K562 (cell line): ENCODE results near the gene FARP1. TPM values are rescaled to one million over a fixed set of nuclear protein-coding genes. Genes with fewer than 3 reads are reported as not detected.
"Not testable (repeated sequence)": the region's sequence is repeated elsewhere in the genome, so short reads cannot be mapped to it uniquely, and the experiment has no call there.

Source experiments
- ATAC-seq: fragments of 200-7000 bp; cut with Tn5 transposase; 3 replicates; pipeline ENCODE4 v1.9.1; 2020; ENCODE audit warnings: moderate library complexity
- BruUV-seq: library from RNA; stranded (reverse); fragments of 400-500 nt; replicated peaks from 2 replicates; lab custom pipeline; 2021; lab: Mats Ljungman, UMichigan
- CTCF ChIA-PET: fragments of 300-600 bp; formaldehyde crosslinking; extraction: SDS; loops from one replicate; lab custom pipeline; 2021; ENCODE audit warnings: low intra/inter-chr PET ratio; lab: Yijun Ruan, JAX
- POLR2A ChIA-PET: fragments of 300-600, 350-650 bp; sonication (Branson Sonifier 250); formaldehyde crosslinking; extraction: SDS; loops from one replicate; lab custom pipeline; 2021; ENCODE audit warnings: antibody characterized with exemption, inconsistent platforms; lab: Yijun Ruan, JAX
- DNase-seq, 4 experiments: peaks; one replicate each; pipeline versions ENCODE4 v3.0.0 to v3.0.0-alpha.2; 2011 to 2018; ENCODE audit warnings: low spot score in 3 of 4, mixed read lengths in 3 of 4; ENCODE audit errors: extremely low read depth in 1 of 4
- FAIRE-seq: peaks from 2 replicates; lab custom pipeline; 2011; peaks lifted over from hg19 to GRCh38; lab: Jason Lieb, UNC
- H2AFZ ChIP-seq: 2 replicates; pipeline ENCODE4 v1.6.0; 2011; ENCODE audit warnings: low read depth, low read length, control low read depth, inconsistent platforms
- H3K27ac ChIP-seq: fragments of 200-600 bp; 3 replicates; pipeline ENCODE4 v1.8.0; 2011; ENCODE audit warnings: low read depth, mild to moderate bottlenecking, control low read depth, inconsistent platforms, low read length, moderate library complexity, mixed read lengths; ENCODE audit errors: extremely low read depth
- H3K27me3 ChIP-seq, 2 experiments: fragments of 300-600 bp in 1 of 2; 2 replicates in 1 of 2; 3 replicates in 1 of 2; pipeline versions ENCODE4 v1.6.0 to v1.8.0; 2011; ENCODE audit warnings: inconsistent platforms in 2 of 2, low read length in 2 of 2, mild to moderate bottlenecking in 1 of 2, mixed read lengths in 1 of 2, moderate library complexity in 1 of 2; ENCODE audit not compliant: control insufficient read depth in 2 of 2, insufficient read depth in 2 of 2
- H3K36me3 ChIP-seq: fragments of 300-600 bp; 3 replicates; pipeline ENCODE4 v1.8.0; 2011; ENCODE audit warnings: mild to moderate bottlenecking, low read length, inconsistent platforms; ENCODE audit not compliant: control insufficient read depth, insufficient read depth
- H3K4me1 ChIP-seq, 2 experiments: fragments of 200-600 bp in 1 of 2; replicated peaks in 1 of 2; 2 replicates in 1 of 2; 3 replicates in 1 of 2; pipeline versions ENCODE4 v1.5.1 to v1.8.0; 2011; ENCODE audit warnings: inconsistent platforms in 2 of 2, low read length in 2 of 2, mild to moderate bottlenecking in 1 of 2, mixed read lengths in 1 of 2, moderate library complexity in 1 of 2; ENCODE audit not compliant: control insufficient read depth in 2 of 2, insufficient read depth in 2 of 2
- H3K4me2 ChIP-seq: 2 replicates; pipeline ENCODE4 v1.6.1; 2011; ENCODE audit warnings: low read length, control low read depth, inconsistent platforms, mixed read lengths; ENCODE audit not compliant: insufficient read depth
- H3K4me3 ChIP-seq: fragments of 200-600 bp; sonication (generic), shearing (Covaris generic); 2 replicates; pipeline ENCODE4 v1.5.1; 2016; ENCODE audit warnings: control low read depth, inconsistent platforms
- H3K79me2 ChIP-seq: fragments of 200-600 bp; 3 replicates; pipeline ENCODE4 v1.8.0; 2011; ENCODE audit warnings: low read length, inconsistent platforms; ENCODE audit not compliant: control insufficient read depth, insufficient read depth
- H3K9ac ChIP-seq, 2 experiments: 2 replicates each; pipeline versions ENCODE4 v1.6.0 to v1.6.1; 2011; ENCODE audit warnings: low read depth in 2 of 2, low read length in 2 of 2, control low read depth in 1 of 2, inconsistent platforms in 1 of 2, mild to moderate bottlenecking in 1 of 2, mixed read lengths in 1 of 2; ENCODE audit not compliant: insufficient read depth in 1 of 2
- H3K9me1 ChIP-seq: one replicate; pipeline ENCODE4 v1.6.0; 2011; ENCODE audit warnings: inconsistent platforms, mild to moderate bottlenecking, low read length, moderate library complexity; ENCODE audit not compliant: control insufficient read depth, insufficient read depth
- H3K9me3 ChIP-seq: replicated peaks from 2 replicates; pipeline ENCODE4 v1.5.1; 2011; ENCODE audit warnings: low read depth, low read length, inconsistent platforms; ENCODE audit not compliant: control insufficient read depth, insufficient read depth
- H4K20me1 ChIP-seq: replicated peaks from 2 replicates; pipeline ENCODE4 v1.6.1; 2011; ENCODE audit warnings: low read length, inconsistent platforms, mixed read lengths; ENCODE audit not compliant: control insufficient read depth, insufficient read depth
- ZNF23 ChIP-seq: fragments of 250-450 bp; sonication (Bioruptor Pico); IDR thresholded peaks from 2 replicates; pipeline ENCODE4 v1.4.0; 2020; ENCODE audit warnings: mild to moderate bottlenecking
- ZNF316 ChIP-seq: fragments of 450-650 bp; IDR thresholded peaks from 2 replicates; pipeline ENCODE4 v1.6.1; 2016
- WGBS: fragments of 100-300 bp; shearing (Covaris generic); methylation state at CpG from one replicate; pipeline ENCODE4 v1.1.6; 2016; ENCODE audit warnings: low coverage, mixed read lengths; ENCODE audit not compliant: insufficient coverage; ENCODE audit errors: missing lambda C conversion rate; 5-methylcytosine and 5-hydroxymethylcytosine counted together
- in situ Hi-C: fragments of 300-500 bp; cut with MboI; formaldehyde crosslinking; loops from 4 replicates; pipeline ENCODE4 v1.15.0; 2018; ENCODE audit warnings: inconsistent platforms, mixed read lengths
- intact Hi-C: fragments of 100-400 bp; cut with micrococcal nuclease; formaldehyde crosslinking; loops from 2 replicates; pipeline ENCODE4 v1.14.2; 2022
- polyA plus RNA-seq, 8 experiments: library from polyadenylated mRNA; depleted of rRNA in 4 of 8; stranded (reverse) in 5 of 8; unstranded in 3 of 8; fragments of >200 nt; fragmentation: Nextera tagmentation in 2 of 8; fragmentation: Illumina TruSeq in 1 of 8; extraction: Ambion mirVana in 2 of 8; extraction: Trizol in 1 of 8; gene quantifications; 2 replicates each; pipeline versions ENCODE4 v1.2.1 to v1.2.3, GENCODE V29; 2011 to 2014; ENCODE audit warnings: inconsistent platforms in 1 of 8, missing spikeins in 1 of 8
- total RNA-seq, 7 experiments: library from RNA; depleted of rRNA in 6 of 7; stranded (reverse); fragments of >200 nt in 6 of 7; fragmentation: Illumina TruSeq in 2 of 7; extraction: Trizol in 2 of 7; gene quantifications; 2 replicates each; pipeline versions ENCODE4 v1.2.1 to v1.2.3, GENCODE V29; 2011 to 2021; ENCODE audit warnings: low replicate concordance in 1 of 7

FARP1 gene
- total and polyA plus RNA-seq, 9 of the 15 experiments (the other 6 are each of a cell fraction or from before 2014, with no cell fraction given) = 0.03 to 0.29 (median 0.05) TPM; not detected in 3

DNA sequence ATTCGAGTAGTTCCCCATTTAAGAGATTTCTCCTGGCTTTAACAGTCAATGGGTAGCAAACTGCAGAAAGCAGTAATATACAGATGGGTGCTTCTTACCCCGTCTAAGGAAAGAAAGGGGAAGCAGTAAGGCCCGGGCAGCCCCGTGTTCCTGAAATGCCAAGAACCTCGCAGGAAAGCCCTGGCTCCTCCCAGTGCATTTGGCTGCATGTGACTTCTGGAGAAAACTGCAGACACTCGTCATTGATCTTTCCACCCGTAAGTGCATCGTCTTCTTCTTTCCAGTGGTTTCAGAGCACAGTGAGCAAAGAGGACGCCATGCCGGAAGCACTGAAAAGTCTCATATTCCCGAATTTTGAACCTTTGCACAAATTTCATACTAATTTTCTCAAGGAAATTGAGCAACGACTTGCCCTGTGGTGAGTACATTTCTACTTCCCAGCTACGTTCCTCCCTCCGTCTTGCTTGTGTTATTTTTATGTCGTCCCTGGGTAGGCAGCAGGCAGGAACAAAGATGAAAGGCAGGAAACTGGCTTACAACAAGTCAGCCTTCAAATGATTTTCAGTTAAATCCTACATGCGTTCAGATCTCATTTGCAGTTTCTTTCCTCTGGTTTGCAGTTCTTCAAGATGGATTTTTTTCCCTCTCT lies 268.8 kb downstream of the FARP1 start:
- no peak for TF ChIP-seq ZNF316
- TF ChIP-seq ZNF23 (CRISPR knock-in tag) = no peak
- TF ChIP-seq, all 486 proteins: peak for 0
- ATAC-seq (no peak), DNase-seq (no peak), FAIRE-seq (no peak)
- Histone ChIP-seq H3K4me1 (no peaks in the 10 kb centered on the region), H4K20me1 (no peaks in the 10 kb centered on the region), H3K4me3 (no peak overlapping the region), H2AFZ (no peak overlapping the region), H3K9me3 (no peaks in the 10 kb centered on the region), H3K79me2 (no peaks in the 10 kb centered on the region), H3K27me3 (peaks cover 27 to 78% of the 10 kb centered on the region in 2 experiments), H3K9me1 (no peaks in the 10 kb centered on the region), H3K4me2 (no peak overlapping the region), H3K27ac (no peak overlapping the region), H3K36me3 (no peaks in the 10 kb centered on the region), H3K9ac (no peak overlapping the region)
- CTCF ChIA-PET = no interaction called here
- POLR2A ChIA-PET = no interaction called here
- BruUV-seq = no TSS peak
- in situ Hi-C loops = no loop called here
- 3% methylated on average over 16 of the region's 16 CpGs for WGBS
- intact Hi-C loops = no loop called here

DNA sequence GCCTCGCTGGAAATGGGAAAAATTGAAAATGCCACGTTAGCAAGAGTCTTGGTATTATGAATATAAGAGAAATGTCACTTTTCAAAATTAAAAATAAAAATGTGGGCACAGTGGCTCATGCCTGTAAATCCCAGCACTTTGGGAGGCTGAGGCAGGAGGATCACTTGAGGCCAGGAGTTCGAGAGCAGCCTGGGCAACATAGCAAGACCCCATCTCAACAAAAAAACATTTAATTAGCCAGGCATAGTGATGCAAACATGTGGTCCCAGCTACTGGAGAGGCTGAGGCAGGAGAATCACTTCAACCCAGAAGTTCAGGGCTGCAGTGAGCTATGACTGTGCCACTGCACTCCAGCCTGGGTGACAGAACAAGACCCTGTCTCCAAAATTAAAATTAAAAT lies 270.4 kb downstream of the FARP1 start:
- 0% methylated on average over 3 of the region's 3 CpGs for WGBS
- H3K9me3 ChIP-seq, H3K4me3 ChIP-seq, DNase-seq, CTCF ChIA-PET, POLR2A ChIA-PET, H3K27ac ChIP-seq, in situ Hi-C loops, H2AFZ ChIP-seq, H3K9ac ChIP-seq, H3K4me2 ChIP-seq, ATAC-seq, H3K79me2 ChIP-seq, H3K4me1 ChIP-seq, intact Hi-C loops, BruUV-seq, FAIRE-seq, H3K36me3 ChIP-seq, H4K20me1 ChIP-seq, H3K9me1 ChIP-seq: not testable (repeated sequence)
- H3K27me3 ChIP-seq = peaks cover 21 to 72% of the 10 kb centered on the region in 2 experiments
